GM23338 (cell line): Measurements from ENCODE around the gene SV2C. TPM values are rescaled to one million over a fixed set of nuclear protein-coding genes. Genes with fewer than 3 reads are reported as not detected.

Source experiments
- ATAC-seq: fragments of 200-7000 bp; cut with Tn5 transposase; 3 replicates; pipeline ENCODE4 v1.9.1; 2020
- DNase-seq: peaks from one replicate; pipeline ENCODE4 v3.0.0-alpha.2; 2015; ENCODE audit warnings: low spot score
- H2AFZ ChIP-seq: fragments of 200-600 bp; sonication (generic); 2 replicates; pipeline ENCODE4 v1.8.0; 2016; ENCODE audit warnings: antibody characterized with exemption, mild to moderate bottlenecking, moderate library complexity
- H3F3A ChIP-seq: fragments of 200-600 bp; sonication (generic); replicated peaks from 2 replicates; pipeline ENCODE4 v1.8.0; 2017; ENCODE audit warnings: antibody characterized with exemption, mixed run types, low read depth
- H3K27ac ChIP-seq: fragments of 200-600 bp; sonication (generic); 2 replicates; pipeline ENCODE4 v1.6.1; 2016; ENCODE audit warnings: low read depth
- H3K27me3 ChIP-seq: fragments of 200-600 bp; sonication (generic); 2 replicates; pipeline ENCODE4 v1.8.0; 2016; ENCODE audit warnings: mild to moderate bottlenecking, mixed run types, moderate library complexity; ENCODE audit not compliant: insufficient read depth
- H3K36me3 ChIP-seq: fragments of 200-600 bp; sonication (generic); 2 replicates; pipeline ENCODE4 v1.8.0; 2016; ENCODE audit warnings: mild to moderate bottlenecking; ENCODE audit not compliant: insufficient read depth
- H3K4me1 ChIP-seq: fragments of 200-600 bp; sonication (generic); 2 replicates; pipeline ENCODE4 v1.8.0; 2016; ENCODE audit warnings: mild to moderate bottlenecking, moderate library complexity; ENCODE audit not compliant: insufficient read depth
- H3K4me2 ChIP-seq: fragments of 200-600 bp; sonication (generic); 2 replicates; pipeline ENCODE4 v1.7.1; 2017; ENCODE audit warnings: mixed run types
- H3K4me3 ChIP-seq: fragments of 200-600 bp; sonication (generic); 2 replicates; pipeline ENCODE4 v1.6.1; 2016; ENCODE audit warnings: mixed run types
- H3K79me2 ChIP-seq: fragments of 200-600 bp; sonication (generic); replicated peaks from 2 replicates; pipeline ENCODE4 v1.8.0; 2017; ENCODE audit warnings: mild to moderate bottlenecking; ENCODE audit not compliant: insufficient read depth
- H3K9me2 ChIP-seq: fragments of 200-600 bp; sonication (generic); 2 replicates; pipeline ENCODE4 v1.8.0; 2017; ENCODE audit not compliant: insufficient read depth
- H4K20me1 ChIP-seq: fragments of 200-600 bp; sonication (generic); replicated peaks from 2 replicates; pipeline ENCODE4 v1.8.0; 2017; ENCODE audit warnings: mild to moderate bottlenecking; ENCODE audit not compliant: insufficient read depth
- H3K27ac Mint-ChIP-seq: 2 replicates; pipeline ENCODE4 v1.8.0; 2020; ENCODE audit warnings: inconsistent platforms, mild to moderate bottlenecking, moderate library complexity, mixed read lengths
- H3K27me3 Mint-ChIP-seq: 3 replicates; pipeline ENCODE4 v1.8.0; 2022; ENCODE audit warnings: low read depth, mild to moderate bottlenecking, moderate library complexity, mixed read lengths, inconsistent platforms; ENCODE audit not compliant: insufficient read depth, poor library complexity
- H3K36me3 Mint-ChIP-seq: 3 replicates; pipeline ENCODE4 v1.8.0; 2021; ENCODE audit warnings: low read depth, mild to moderate bottlenecking, inconsistent platforms, moderate library complexity, mixed read lengths
- H3K4me1 Mint-ChIP-seq: 3 replicates; pipeline ENCODE4 v1.8.0; 2020; ENCODE audit warnings: mild to moderate bottlenecking, inconsistent platforms, mixed read lengths
- H3K4me3 Mint-ChIP-seq: 3 replicates; pipeline ENCODE4 v1.8.0; 2021; ENCODE audit warnings: moderate library complexity, mild to moderate bottlenecking, inconsistent platforms, mixed read lengths
- H3K9me3 Mint-ChIP-seq: 3 replicates; pipeline ENCODE4 v1.8.0; 2020; ENCODE audit warnings: moderate library complexity, mild to moderate bottlenecking, inconsistent platforms, mixed read lengths
- EZH2 ChIP-seq: fragments of 200-600 bp; sonication (generic); IDR thresholded peaks from one replicate; pipeline ENCODE4 v1.8.0; 2017; ENCODE audit warnings: antibody characterized with exemption, mild to moderate bottlenecking, low read depth; ENCODE audit not compliant: unreplicated experiment
- JUNB ChIP-seq: IDR thresholded peaks from one replicate; pipeline ENCODE4 v1.6.1; 2016; ENCODE audit warnings: antibody characterized with exemption; ENCODE audit not compliant: unreplicated experiment
- ZNF114 ChIP-seq: fragments of 250-450 bp; sonication (Bioruptor Pico); IDR thresholded peaks from 2 replicates; pipeline ENCODE4 v1.5.0; 2020; ENCODE audit warnings: mild to moderate bottlenecking, moderate library complexity
- ZNF462 ChIP-seq: fragments of 250-450 bp; sonication (Bioruptor Pico); IDR thresholded peaks from 2 replicates; pipeline ENCODE4 v1.5.0; 2020; ENCODE audit warnings: mild to moderate bottlenecking, moderate library complexity
- polyA plus RNA-seq: library from polyadenylated mRNA; unstranded; fragments of >200 nt; fragmentation: Nextera tagmentation; extraction: Ambion mirVana; gene quantifications from 2 replicates; pipeline ENCODE4 v1.2.1, GENCODE V29; 2016
- total RNA-seq: library from RNA; depleted of rRNA; stranded (reverse); fragments of >200 nt; shearing (Covaris generic); gene quantifications from 2 replicates; pipeline ENCODE4 v1.2.3, GENCODE V29; 2014

SV2C gene
- total and polyA plus RNA-seq, 2 experiments from 2014 or later = 0.05 to 0.07 TPM

GRCh38 chr5:76294573-76294972 is 211.4 kb downstream of the SV2C start:
- Mint-ChIP-seq H3K4me1 (peaks cover 26% of the 10 kb centered on the region), H3K9me3 (no peaks in the 10 kb centered on the region), H3K27me3 (no peaks in the 10 kb centered on the region), H3K27ac (no peak overlapping the region), H3K4me3 (no peak overlapping the region), H3K36me3 (no peaks in the 10 kb centered on the region)
- H3F3A ChIP-seq = no peaks in the 10 kb centered on the region
- H3K27me3 ChIP-seq = no peaks in the 10 kb centered on the region
- ATAC-seq (no peak), DNase-seq (no peak)
- no peak overlapping the region for H2AFZ ChIP-seq
- H3K4me3 ChIP-seq = no peak overlapping the region
- H3K4me1 ChIP-seq = peaks cover 16% of the 10 kb centered on the region; the same call in 1 of the 2 replicates
- 0 out of 2 replicates have a peak, but pooled peaks cover 3% of the 10 kb centered on the region for H3K9me2 ChIP-seq
- H3K27ac ChIP-seq = no peak overlapping the region
- no peaks in the 10 kb centered on the region for H4K20me1 ChIP-seq
- TF ChIP-seq ZNF462 (CRISPR knock-in tag) = no peak
- H3K36me3 ChIP-seq = no peaks in the 10 kb centered on the region
- no peak overlapping the region for H3K4me2 ChIP-seq
- no peaks in the 10 kb centered on the region for H3K79me2 ChIP-seq

- no peaks in the 10 kb centered on the region for H4K20me1 ChIP-seq
- Mint-ChIP-seq H3K27ac (no peak overlapping the region), H3K4me3 (no peak overlapping the region), H3K27me3 (no peaks in the 10 kb centered on the region), H3K36me3 (no peaks in the 10 kb centered on the region), H3K4me1 (peaks cover 15% of the 10 kb centered on the region), H3K9me3 (no peaks in the 10 kb centered on the region)
- no peaks in the 10 kb centered on the region for H3K79me2 ChIP-seq
- no peak overlapping the region for H3K4me2 ChIP-seq
- H3K4me3 ChIP-seq = no peak overlapping the region
- DNase-seq = no peak
- H3F3A ChIP-seq = no peaks in the 10 kb centered on the region
- 0 out of 2 replicates have a peak, but pooled peaks cover 3% of the 10 kb centered on the region for H3K9me2 ChIP-seq
- H3K27ac ChIP-seq = no peak overlapping the region
- no peaks in the 10 kb centered on the region for H3K27me3 ChIP-seq
- ATAC-seq = no peak
- H3K36me3 ChIP-seq = no peaks in the 10 kb centered on the region
- H2AFZ ChIP-seq = no peak overlapping the region
- H3K4me1 ChIP-seq = peaks cover 16% of the 10 kb centered on the region; the same call in 1 of the 2 replicates
- no peak for TF ChIP-seq ZNF114
- TF ChIP-seq ZNF462 (CRISPR knock-in tag) = no peak
- TF ChIP-seq EZH2 = no peak
- no peak for TF ChIP-seq JUNB
These were observed 215.7 kb downstream of the SV2C start for GRCh38 chr5:76298852-76299251.
